Hematopoietic multipotent progenitor cell treated with erythropoietin and hydrocortisone succinate and interleukin-3 and kit ligand, for 17 days (in vitro differentiated cells): ENCODE measurements around the gene MAFF.
A peak's percentile ranks its signal among the peaks of the same experiment; 100 is the strongest.
"Not testable (repeated sequence)": the region's sequence is repeated elsewhere in the genome, so short reads cannot be mapped to it uniquely, and the experiment has no call there.

ENCODE experiments used
- DNase-seq: peaks from one replicate; pipeline ENCODE4 v3.0.0-alpha.2; 2015; ENCODE audit warnings: low spot score

Gene MAFF

GRCh38 chr22:38201711-38202436 is at the start of gene MAFF:
MAFF (plus strand) TSS chr22:38201994; CDS start chr22:38213854, 11,860 bp downstream.
- peak; percentile 97 for DNase-seq

GRCh38 chr22:38153821-38154562 is 47.8 kb upstream of the MAFF start:
- no peak for DNase-seq

GRCh38 chr22:38154563-38154915 is 47.3 kb upstream of the MAFF start:
- DNase-seq = not testable (repeated sequence)

- no peak for DNase-seq
Observed at GRCh38 chr22:38155703-38156102, 46.1 kb upstream of the MAFF start.

- no peak for DNase-seq
Observed at GRCh38 chr22:38162881-38163843, 38.6 kb upstream of the MAFF start.

GRCh38 chr22:38163844-38164550 is 37.8 kb upstream of the MAFF start:
- DNase-seq = no peak

- DNase-seq = no peak
Observed at GRCh38 chr22:38164551-38164918, 37.3 kb upstream of the MAFF start.

- no peak for DNase-seq
Observed at GRCh38 chr22:38165922-38166593, 35.7 kb upstream of the MAFF start.

- no peak for DNase-seq
Observed at GRCh38 chr22:38167988-38168407, 33.8 kb upstream of the MAFF start.

GRCh38 chr22:38169116-38169515 is 32.7 kb upstream of the MAFF start:
- no peak for DNase-seq

GRCh38 chr22:38170469-38170868 is 31.3 kb upstream of the MAFF start:
- DNase-seq = no peak

- DNase-seq = peak; percentile 84
Observed at GRCh38 chr22:38171927-38172831, 29.6 kb upstream of the MAFF start.

- DNase-seq = peak; percentile 56
Observed at GRCh38 chr22:38172832-38173640, 28.8 kb upstream of the MAFF start.

GRCh38 chr22:38173641-38173906 is 28.2 kb upstream of the MAFF start:
- DNase-seq = no peak

- DNase-seq = no peak
Observed at GRCh38 chr22:38174626-38175025, 27.2 kb upstream of the MAFF start.

GRCh38 chr22:38175206-38176118 is 26.3 kb upstream of the MAFF start:
- no peak for DNase-seq

- DNase-seq = no peak
Observed at GRCh38 chr22:38176170-38176741, 25.5 kb upstream of the MAFF start.

- DNase-seq = no peak
Observed at GRCh38 chr22:38177044-38177443, 24.8 kb upstream of the MAFF start.
